GM18520 (cell line): Measurements from ENCODE around the gene LMAN2.
"Not testable (repeated sequence)": the region's sequence is repeated elsewhere in the genome, so short reads cannot be mapped to it uniquely, and the experiment has no call there.

ENCODE experiments used
- ATAC-seq: cut with Tn5 transposase; IDR thresholded peaks from one replicate; pipeline ENCODE4 v1.9.1; 2021; ENCODE audit not compliant: unreplicated experiment

The LMAN2 gene

GRCh38 chr5:177378884-177379883 lies 27.7 kb upstream of the LMAN2 start:
- ATAC-seq, result no peak

- ATAC-seq, result no peak
Observed at GRCh38 chr5:177377851-177378776, 26.6 kb upstream of the LMAN2 start.

GRCh38 chr5:177376107-177376506 lies 24.6 kb upstream of the LMAN2 start:
- no peak for ATAC-seq

GRCh38 chr5:177375516-177375915 lies 24.0 kb upstream of the LMAN2 start:
- ATAC-seq, result not testable (repeated sequence)

- no peak for ATAC-seq
Observed at GRCh38 chr5:177374211-177374610, 22.7 kb upstream of the LMAN2 start.

GRCh38 chr5:177373806-177374205 lies 22.3 kb upstream of the LMAN2 start:
- ATAC-seq, result no peak

- no peak for ATAC-seq
Observed at GRCh38 chr5:177372910-177373309, 21.4 kb upstream of the LMAN2 start.

GRCh38 chr5:177372034-177372896 lies 20.8 kb upstream of the LMAN2 start:
- no peak for ATAC-seq

GRCh38 chr5:177371120-177372033 lies 19.9 kb upstream of the LMAN2 start:
- no peak for ATAC-seq

- peak; percentile 77 for ATAC-seq
Observed at GRCh38 chr5:177370488-177371119, 19.1 kb upstream of the LMAN2 start.

- no peak for ATAC-seq
Observed at GRCh38 chr5:177369645-177370440, 18.4 kb upstream of the LMAN2 start.

GRCh38 chr5:177368869-177369644 lies 17.6 kb upstream of the LMAN2 start:
- no peak for ATAC-seq

GRCh38 chr5:177367981-177368868 lies 16.8 kb upstream of the LMAN2 start:
- no peak for ATAC-seq

GRCh38 chr5:177367323-177367848 lies 15.9 kb upstream of the LMAN2 start:
- ATAC-seq, result no peak

GRCh38 chr5:177366528-177367322 lies 15.3 kb upstream of the LMAN2 start:
- ATAC-seq, result no peak
